GM21367 (cell line): ENCODE data around the gene ERC2.
"Not testable (repeated sequence)": the region's sequence is repeated elsewhere in the genome, so short reads cannot be mapped to it uniquely, and the experiment has no call there.

Experiments
- ATAC-seq: cut with Tn5 transposase; IDR thresholded peaks from one replicate; pipeline ENCODE4 v1.9.1; 2021; ENCODE audit not compliant: unreplicated experiment

Gene ERC2

DNA sequence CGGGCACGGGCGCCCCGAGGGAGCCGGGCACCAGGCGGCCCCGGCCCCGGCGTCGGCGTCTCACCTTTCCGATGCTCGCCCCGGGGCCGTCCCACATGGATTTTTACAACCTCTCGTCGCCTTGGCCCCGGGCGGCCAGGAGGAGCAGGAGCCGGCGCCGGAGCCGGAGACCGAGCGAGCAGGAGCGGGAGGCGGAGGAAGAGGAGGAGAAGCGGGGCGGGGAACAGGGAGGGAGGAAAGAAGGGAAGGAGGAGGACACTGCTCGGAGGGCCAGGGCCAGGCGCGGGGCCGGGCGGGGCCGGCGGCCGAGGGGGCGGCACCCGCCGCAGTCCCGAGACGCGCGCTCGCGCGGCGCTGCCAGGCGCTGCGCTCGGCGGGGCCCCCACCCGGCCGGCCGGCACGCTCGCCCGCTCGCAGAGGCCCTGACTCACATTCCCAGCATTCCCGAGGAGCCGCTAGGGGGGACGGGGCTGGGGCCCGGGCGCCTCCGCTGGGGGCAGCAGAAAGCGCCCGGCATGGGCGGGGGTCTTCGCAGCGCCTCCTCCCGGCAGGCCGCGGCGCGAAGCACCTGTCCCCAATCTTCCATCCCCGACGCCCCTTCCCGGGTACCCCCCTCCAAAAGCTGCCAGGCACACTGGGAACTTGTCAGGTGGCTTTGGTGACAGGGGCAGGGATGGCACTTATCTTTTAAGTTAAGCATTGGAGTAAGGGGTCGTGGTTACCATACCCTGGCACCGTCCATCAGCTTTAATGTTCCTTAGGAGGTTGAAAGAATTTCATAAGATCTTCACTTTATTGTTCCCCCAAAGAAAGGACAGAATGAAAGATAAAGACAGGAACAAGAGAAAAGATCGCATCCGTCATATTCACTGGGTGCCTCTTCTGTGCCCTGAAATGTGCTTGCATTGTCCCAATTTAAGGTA is at the start of gene ERC2:
ERC2 (minus strand) TSS at position 284 of the 923 bp plus-strand sequence.
- no peak for ATAC-seq

- ATAC-seq, result no peak
These were observed 34.5 kb upstream of the ERC2 start for GRCh38 chr3:56502738-56503137.

GRCh38 chr3:56496376-56496775 is 28.1 kb upstream of the ERC2 start:
- not testable (repeated sequence) for ATAC-seq

DNA sequence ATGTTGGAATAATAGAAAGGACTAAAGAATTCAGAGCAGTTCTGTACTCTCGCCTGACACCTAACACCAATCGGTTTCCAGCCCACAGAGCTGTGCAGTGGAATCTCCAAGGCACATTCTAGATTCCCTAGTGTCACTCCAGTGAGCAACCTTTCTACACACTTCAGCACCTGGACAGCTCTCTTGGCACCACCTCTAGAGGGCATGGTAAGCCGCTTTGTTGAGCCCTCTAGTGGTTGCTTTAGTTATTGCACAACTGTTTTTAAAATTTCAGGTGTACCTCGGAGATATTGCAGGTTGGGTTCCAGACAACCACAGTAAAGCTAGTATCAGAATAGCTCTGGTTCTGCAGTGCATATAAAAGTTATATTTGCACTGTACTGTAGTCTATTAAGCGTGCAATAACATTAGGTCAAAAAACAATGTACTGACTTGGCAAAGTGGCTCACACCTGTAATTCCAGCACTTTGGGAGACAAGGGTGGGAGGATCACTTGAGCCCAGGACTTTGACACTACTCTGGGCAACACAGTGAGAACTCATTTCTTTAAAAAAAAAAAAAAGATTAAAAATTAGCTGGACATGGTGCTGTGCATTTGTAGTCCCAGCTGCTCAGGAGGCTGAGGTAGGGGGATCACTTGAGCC is 26.5 kb upstream of the ERC2 start:
- ATAC-seq, result peak; percentile 87

DNA sequence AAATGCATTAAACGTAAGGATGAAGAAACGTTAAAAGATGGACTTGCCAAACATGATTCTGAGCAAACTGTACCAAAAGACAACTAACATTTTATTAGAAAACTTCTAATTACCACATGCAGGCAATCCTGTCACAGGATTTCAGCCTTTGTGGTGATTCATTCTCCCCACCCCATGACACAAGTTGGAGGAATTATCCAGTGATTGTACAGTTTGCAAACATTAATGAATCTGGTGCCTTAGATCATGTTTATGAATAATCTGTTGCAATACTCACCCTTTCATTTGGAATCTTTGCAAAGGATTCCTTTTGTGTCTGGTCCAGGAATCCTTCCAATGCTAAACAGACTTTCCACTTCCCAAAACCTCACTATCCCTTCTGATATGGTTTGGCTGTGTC is 23.3 kb upstream of the ERC2 start:
- ATAC-seq, result no peak

- ATAC-seq, result no peak
These were observed 20.7 kb upstream of the ERC2 start for GRCh38 chr3:56488812-56489600.

DNA sequence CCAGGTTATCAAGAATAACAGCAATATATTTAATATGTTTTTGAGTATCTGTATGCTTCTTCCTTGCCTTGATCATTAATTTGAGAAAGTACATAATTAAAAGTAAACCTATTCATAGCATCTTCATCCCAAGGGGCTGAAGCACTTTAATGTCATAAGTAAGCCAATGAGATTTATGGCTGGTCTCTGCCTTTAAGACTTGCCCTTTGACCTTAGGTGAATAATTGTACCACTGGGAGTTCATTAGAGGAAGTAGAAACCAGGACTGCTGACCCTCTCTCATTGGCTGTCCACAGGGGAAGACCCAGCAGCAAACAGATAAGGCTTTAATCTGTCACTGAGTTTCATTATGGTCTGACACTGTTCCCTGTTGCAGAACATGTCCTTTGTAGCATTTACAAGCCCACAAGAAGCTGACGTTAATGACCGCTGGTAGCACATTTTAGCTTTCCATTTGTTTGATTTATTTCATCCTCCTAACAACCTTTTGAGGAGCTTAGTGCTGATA is 16.3 kb upstream of the ERC2 start:
- no peak for ATAC-seq

GRCh38 chr3:56484122-56484521 is 15.9 kb upstream of the ERC2 start:
- no peak for ATAC-seq

DNA sequence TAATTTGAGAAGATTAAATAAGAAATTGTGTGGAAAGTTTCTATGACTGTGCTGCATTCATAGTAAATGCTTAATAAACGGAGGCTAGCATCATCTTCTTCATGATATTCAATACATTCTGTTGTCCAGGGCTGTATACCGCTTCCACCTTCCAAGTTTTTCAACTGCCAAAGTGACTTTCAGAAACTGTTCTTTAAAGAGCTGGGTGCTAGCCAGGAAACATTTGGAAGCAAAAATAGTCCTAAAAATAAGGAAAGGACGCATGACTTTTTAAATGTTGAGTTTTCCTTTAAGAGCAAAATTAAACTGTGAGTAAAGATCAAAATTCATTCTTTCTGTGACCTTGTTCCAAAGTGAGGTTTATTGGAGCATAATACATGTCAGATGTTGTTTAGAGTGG is 9.4 kb upstream of the ERC2 start:
- no peak for ATAC-seq

DNA sequence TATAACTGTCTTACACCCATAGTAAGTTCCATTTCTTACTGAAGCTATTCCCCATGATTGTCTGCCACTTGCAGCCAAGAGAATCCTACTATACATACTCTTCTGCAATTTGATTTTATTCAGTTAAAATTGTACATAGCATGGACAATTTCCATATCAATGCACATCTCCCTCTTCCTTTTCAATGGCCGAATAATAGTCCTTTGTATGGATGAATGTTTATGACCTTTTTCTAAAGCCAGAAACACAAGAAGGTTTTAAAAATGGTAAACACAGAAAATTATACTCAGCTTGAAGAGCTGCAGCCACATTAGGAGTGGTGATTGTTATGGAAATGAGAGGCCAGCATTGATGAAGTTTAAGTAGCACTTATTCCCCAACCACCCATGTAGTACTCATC is 8.5 kb upstream of the ERC2 start:
- no peak for ATAC-seq

- ATAC-seq, result no peak
These were observed 3.5 kb upstream of the ERC2 start for GRCh38 chr3:56471771-56472170.

- ATAC-seq, result no peak
These were observed 874 bp upstream of the ERC2 start for GRCh38 chr3:56469141-56469540.

GRCh38 chr3:56467801-56468183 is 475 bp downstream of the ERC2 start:
- ATAC-seq, result no peak

DNA sequence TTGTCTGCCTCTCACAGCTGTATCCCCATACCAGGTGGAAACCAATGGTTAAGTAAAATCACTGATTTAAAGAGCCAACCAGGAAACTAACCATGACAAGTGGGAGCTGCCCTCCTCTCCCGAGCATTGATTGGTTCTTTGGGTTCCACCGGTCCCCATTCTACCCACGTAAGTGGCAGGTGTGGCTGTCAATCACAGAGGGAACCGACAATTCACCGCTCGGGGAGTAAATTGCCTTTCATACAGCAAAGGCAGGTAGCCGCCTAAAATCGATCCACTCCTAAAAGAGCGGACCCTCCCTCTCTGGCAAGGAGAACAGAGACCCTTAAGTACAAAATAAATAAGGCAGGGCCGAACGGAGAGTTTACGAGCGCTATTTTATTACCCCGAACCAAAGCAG is 1.2 kb downstream of the ERC2 start:
- no peak for ATAC-seq

GRCh38 chr3:56459719-56460118 is 8.5 kb downstream of the ERC2 start:
- ATAC-seq, result no peak

GRCh38 chr3:56459104-56459496 is 9.2 kb downstream of the ERC2 start:
- no peak for ATAC-seq

DNA sequence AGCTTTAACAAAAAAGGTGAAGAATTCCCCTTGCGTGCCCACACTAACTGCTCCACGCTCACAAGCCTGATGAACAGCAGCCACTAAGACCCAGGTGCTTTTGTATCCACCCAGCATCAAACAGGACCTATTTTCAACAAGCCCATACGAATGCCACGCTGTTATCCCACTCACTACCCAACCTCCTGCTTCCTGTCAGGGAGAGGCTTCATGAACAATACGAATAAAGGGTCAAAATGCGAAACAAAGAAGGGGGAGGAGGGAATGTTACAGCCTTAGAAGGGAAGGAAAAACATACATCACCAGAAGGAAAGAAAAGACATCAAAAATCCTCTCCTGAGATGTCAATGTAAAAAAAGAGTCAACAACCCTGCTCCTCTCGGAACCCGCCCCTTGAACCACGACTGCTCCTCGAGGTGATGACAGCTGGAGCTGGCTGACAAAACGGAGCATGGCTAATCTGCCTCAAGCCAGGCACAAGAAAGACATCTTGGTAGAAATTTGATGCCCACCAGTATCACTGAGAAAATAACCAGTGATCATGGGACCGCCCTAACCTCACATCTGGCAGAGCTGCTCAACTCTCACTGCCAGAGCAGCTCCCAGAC is 9.7 kb downstream of the ERC2 start:
- ATAC-seq, result no peak

GRCh38 chr3:56456117-56456516 is 12.2 kb downstream of the ERC2 start:
- no peak for ATAC-seq

DNA sequence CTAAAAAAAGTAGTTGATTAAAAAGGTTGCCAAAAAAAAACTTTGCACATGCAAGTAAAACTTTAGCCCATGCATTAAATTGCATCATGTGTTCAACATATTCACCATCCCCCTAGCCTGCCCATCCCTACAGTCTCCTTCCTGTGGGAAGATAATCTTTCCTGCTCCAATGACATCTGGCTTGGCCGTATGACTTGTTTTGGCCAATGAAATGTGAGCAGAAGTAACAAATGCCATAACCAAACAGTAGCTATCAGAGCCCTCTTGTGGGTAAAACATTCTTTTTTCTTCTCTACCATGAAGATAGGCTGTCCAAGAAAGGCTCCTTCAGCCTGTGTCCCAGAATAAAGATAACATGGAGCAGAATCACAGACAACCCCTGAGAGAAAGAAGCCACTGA is 15.3 kb downstream of the ERC2 start:
- ATAC-seq, result no peak

- ATAC-seq, result no peak
These were observed 16.2 kb downstream of the ERC2 start for GRCh38 chr3:56452085-56452484.

GRCh38 chr3:56443372-56443771 is 24.9 kb downstream of the ERC2 start:
- no peak for ATAC-seq
